ENCODE measurements around the gene TTC33.

TTC33 gene

DNA sequence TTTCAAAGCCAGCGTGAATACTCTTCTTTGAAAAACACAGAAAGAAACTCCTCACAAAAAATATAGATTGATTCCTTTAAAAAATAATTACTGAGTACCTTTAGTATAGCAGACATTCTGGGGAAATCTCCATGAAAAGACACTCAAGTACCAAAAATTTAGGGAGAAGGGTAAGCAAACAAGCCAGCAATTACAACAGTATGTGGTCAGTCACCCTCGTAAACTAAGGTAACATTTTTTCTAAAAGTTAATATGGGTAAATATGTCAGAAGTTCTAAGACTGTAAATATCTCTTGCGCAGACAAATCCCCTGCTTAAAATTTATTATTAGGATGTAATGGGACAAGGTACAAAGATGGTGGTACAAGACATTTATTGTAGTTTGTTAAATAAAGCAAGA lies 178.0 kb downstream of the TTC33 start:
- no peak for ATAC-seq (ENCODE audit: low read depth)
- no peak for DNase-seq (ENCODE audit: low spot score)
- H3K4me1 ChIP-seq (ENCODE audit: insufficient read depth, poor library complexity, severe bottlenecking): no peaks in the 10 kb centered on the region
- H3K27me3 ChIP-seq (ENCODE audit: insufficient read depth, poor library complexity, severe bottlenecking): no peaks in the 10 kb centered on the region
- H3K9me3 ChIP-seq (ENCODE audit: severe bottlenecking): no peaks in the 10 kb centered on the region
- TF ChIP-seq, protein P1, sequence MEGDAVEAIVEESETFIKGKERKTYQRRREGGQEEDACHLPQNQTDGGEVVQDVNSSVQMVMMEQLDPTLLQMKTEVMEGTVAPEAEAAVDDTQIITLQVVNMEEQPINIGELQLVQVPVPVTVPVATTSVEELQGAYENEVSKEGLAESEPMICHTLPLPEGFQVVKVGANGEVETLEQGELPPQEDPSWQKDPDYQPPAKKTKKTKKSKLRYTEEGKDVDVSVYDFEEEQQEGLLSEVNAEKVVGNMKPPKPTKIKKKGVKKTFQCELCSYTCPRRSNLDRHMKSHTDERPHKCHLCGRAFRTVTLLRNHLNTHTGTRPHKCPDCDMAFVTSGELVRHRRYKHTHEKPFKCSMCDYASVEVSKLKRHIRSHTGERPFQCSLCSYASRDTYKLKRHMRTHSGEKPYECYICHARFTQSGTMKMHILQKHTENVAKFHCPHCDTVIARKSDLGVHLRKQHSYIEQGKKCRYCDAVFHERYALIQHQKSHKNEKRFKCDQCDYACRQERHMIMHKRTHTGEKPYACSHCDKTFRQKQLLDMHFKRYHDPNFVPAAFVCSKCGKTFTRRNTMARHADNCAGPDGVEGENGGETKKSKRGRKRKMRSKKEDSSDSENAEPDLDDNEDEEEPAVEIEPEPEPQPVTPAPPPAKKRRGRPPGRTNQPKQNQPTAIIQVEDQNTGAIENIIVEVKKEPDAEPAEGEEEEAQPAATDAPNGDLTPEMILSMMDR (IDR thresholded peaks at IDR 0.05; ENCODE audit: poor library complexity, severe bottlenecking): no peak
- no peak overlapping the region for H3K4me3 ChIP-seq (ENCODE audit: severe bottlenecking)
- no peak overlapping the region for H3K27ac ChIP-seq (ENCODE audit: poor library complexity, severe bottlenecking)
- no peaks in the 10 kb centered on the region for H3K36me3 ChIP-seq (ENCODE audit: low read depth)

DNA sequence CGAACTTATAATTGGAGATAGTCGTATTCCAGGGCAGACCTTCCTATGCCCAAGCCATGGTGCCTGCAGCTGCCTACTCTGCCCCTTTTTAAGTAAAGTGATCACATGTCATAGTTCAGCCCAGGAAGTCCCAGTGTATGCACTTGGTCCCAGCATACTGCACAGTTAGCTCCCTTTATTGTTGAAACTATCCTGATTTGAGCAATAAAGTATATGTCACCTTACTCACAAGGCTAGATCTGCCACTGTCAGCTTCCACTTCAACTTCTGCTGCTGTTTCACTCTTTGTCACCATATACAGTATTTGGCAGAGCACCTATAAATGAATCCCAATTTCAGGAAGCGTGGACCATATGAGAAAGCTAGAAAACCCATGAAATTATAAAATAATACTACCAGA lies 179.8 kb downstream of the TTC33 start:
- no peak for ATAC-seq (ENCODE audit: low read depth)
- H3K4me3 ChIP-seq (ENCODE audit: severe bottlenecking): no peak overlapping the region
- no peaks in the 10 kb centered on the region for H3K9me3 ChIP-seq (ENCODE audit: severe bottlenecking)
- no peaks in the 10 kb centered on the region for H3K27me3 ChIP-seq (ENCODE audit: insufficient read depth, poor library complexity, severe bottlenecking)
- TF ChIP-seq, protein P1 (IDR thresholded peaks at IDR 0.05; ENCODE audit: poor library complexity, severe bottlenecking): no peak
- H3K27ac ChIP-seq (ENCODE audit: poor library complexity, severe bottlenecking): no peak overlapping the region
- H3K36me3 ChIP-seq (ENCODE audit: low read depth): no peaks in the 10 kb centered on the region
- no peaks in the 10 kb centered on the region for H3K4me1 ChIP-seq (ENCODE audit: insufficient read depth, poor library complexity, severe bottlenecking)
- DNase-seq (ENCODE audit: low spot score): no peak

DNA sequence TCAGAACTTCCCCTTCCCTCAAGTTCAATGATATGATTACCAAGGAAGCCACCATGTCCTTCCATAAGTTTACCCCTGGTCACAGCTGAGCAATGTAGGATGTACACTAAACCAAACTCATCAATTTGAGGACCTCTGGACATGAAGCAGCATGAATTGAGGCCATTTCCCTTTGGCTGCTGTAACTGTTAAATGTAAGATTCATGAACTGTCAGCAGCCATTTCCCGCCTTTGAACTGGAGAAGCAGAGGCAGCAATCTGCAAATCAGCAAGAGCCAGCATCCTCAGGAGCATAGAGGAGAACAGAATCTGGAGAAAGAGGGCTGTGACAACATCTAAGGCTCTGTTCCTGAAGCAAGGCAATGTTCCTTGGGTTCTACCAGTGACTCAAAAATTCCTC lies 180.3 kb downstream of the TTC33 start:
- Histone ChIP-seq H3K27me3 (ENCODE audit: insufficient read depth, poor library complexity, severe bottlenecking) (no peaks in the 10 kb centered on the region), H3K9me3 (ENCODE audit: severe bottlenecking) (no peaks in the 10 kb centered on the region), H3K36me3 (ENCODE audit: low read depth) (no peaks in the 10 kb centered on the region), H3K4me3 (ENCODE audit: severe bottlenecking) (no peak overlapping the region), H3K27ac (ENCODE audit: poor library complexity, severe bottlenecking) (no peak overlapping the region), H3K4me1 (ENCODE audit: insufficient read depth, poor library complexity, severe bottlenecking) (peaks cover 2% of the 10 kb centered on the region)
- TF ChIP-seq, protein P1 (IDR thresholded peaks at IDR 0.05; ENCODE audit: poor library complexity, severe bottlenecking): no peak
- no peak for ATAC-seq (ENCODE audit: low read depth)
- DNase-seq (ENCODE audit: low spot score): no peak

DNA sequence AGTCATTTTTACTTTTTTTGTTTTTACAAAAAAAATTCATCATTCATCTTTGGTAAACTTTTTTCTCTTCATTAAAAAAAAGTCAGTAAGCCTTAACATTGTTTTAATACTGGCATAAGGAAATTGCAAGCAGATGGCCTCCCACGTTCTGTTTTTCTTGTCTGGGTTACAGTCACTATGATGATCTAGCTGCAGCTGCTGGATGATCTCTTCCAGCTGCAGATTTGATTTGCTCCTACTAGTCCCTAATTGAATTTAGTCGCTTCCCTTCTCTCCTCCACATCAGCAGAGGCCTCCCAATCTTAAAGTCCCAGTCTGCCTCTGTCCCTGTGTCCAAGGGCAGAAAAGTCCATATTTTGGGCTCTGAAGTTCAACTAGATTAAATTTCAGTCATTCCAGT lies 182.8 kb downstream of the TTC33 start:
- no peak for DNase-seq (ENCODE audit: low spot score)

DNA sequence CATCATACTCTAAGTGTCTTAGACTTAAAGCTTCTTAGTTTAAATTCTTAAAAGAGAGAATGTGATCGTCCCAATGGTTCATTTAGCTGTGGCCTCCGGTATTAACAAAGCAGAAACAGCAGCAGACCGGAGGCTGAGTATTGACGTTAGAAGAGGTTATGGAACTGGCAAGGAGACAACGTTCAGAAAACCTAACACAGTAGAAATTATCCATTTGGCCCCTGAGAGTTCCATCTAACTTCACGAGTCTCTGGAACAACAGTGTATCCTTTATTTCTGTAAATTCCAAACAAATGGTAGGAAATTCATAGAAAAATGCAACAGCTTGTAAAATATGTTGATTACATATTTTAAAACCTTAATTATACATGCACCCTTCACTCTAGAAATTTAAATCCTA lies 183.4 kb downstream of the TTC33 start:
- Histone ChIP-seq H3K27ac (ENCODE audit: poor library complexity, severe bottlenecking) (no peak overlapping the region), H3K27me3 (ENCODE audit: insufficient read depth, poor library complexity, severe bottlenecking) (no peaks in the 10 kb centered on the region), H3K4me3 (ENCODE audit: severe bottlenecking) (no peak overlapping the region), H3K36me3 (ENCODE audit: low read depth) (no peaks in the 10 kb centered on the region), H3K9me3 (ENCODE audit: severe bottlenecking) (no peaks in the 10 kb centered on the region), H3K4me1 (ENCODE audit: insufficient read depth, poor library complexity, severe bottlenecking) (peaks cover 18% of the 10 kb centered on the region)
- TF ChIP-seq, protein P1 (IDR thresholded peaks at IDR 0.05; ENCODE audit: poor library complexity, severe bottlenecking): no peak
- ATAC-seq (ENCODE audit: low read depth): no peak
- no peak for DNase-seq (ENCODE audit: low spot score)

More for the DNA sequence above, 182.8 kb downstream of the TTC33 start:
- Histone ChIP-seq H3K36me3 (ENCODE audit: low read depth) (no peaks in the 10 kb centered on the region), H3K27ac (ENCODE audit: poor library complexity, severe bottlenecking) (no peak overlapping the region), H3K4me1 (ENCODE audit: insufficient read depth, poor library complexity, severe bottlenecking) (peaks cover 18% of the 10 kb centered on the region), H3K9me3 (ENCODE audit: severe bottlenecking) (no peaks in the 10 kb centered on the region), H3K27me3 (ENCODE audit: insufficient read depth, poor library complexity, severe bottlenecking) (no peaks in the 10 kb centered on the region), H3K4me3 (ENCODE audit: severe bottlenecking) (no peak overlapping the region)
- ATAC-seq (ENCODE audit: low read depth): no peak
- TF ChIP-seq, protein P1 (IDR thresholded peaks at IDR 0.05; ENCODE audit: poor library complexity, severe bottlenecking): no peak

Measured in RWPE2 (cell line).